NCI-H82 treated with DMSO at 0.1 percent for 48 hours (cell line): ENCODE data around the gene TTC16.

ENCODE experiments used
- DNase-seq: peaks from one replicate; lab custom pipeline; 2025; ENCODE audit not compliant: unreplicated experiment; lab: John Stamatoyannopoulos, UW

TTC16 gene

DNA sequence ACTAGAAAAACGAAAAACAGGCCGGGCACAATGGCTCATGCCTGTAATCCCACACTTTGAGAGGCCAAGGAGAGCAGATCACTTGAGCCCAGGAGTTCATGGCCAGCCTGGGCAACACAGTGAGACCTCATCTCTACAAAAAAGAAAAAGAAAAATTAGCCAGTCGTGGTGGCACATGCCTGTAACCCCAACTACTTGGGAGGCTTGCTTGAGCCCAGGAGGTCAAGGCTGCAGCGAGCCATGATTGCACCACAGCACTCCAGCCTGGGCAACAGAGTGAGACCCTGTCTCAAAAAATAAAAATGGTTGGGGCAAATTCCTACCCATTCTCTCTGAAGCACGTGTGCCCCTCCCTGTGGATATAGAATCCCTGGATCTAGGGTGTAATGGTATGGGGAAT, 17.5 kb upstream of the TTC16 start:
- no peak for DNase-seq

DNA sequence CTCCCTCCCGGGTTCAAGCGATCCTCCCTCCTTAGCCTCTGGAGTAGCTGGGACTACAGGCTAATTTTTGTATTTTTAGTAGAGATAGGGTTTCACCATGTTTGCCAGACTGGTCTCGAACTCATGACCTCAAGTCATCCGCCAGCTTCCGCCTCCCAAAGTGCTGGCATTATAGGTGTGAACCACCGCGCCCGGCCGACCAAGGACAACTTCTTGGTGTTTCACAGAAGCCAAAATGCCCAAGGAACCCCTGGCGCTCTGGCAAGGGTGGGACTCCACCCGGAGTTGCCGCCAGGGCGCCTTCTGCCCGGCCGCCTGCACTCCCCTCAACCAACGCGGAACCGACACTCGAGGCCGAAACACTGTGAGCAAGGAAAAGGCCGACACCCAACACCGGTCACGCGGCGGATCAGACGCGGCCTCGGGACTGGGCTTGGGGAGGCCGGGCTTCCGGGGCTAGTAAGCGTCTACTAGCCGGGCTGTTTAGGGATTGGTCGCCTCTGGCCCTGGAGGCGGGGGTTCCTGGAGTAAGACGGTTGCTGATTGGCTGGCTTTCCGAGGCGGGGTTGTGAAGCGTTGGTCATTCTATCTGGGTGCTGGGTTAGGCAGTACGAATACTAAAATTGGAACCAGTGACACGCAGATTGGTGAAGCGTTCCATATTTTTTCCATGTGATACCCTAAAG, 16.8 kb upstream of the TTC16 start:
- no peak for DNase-seq

GRCh38 chr9:127700140-127700539, 15.7 kb upstream of the TTC16 start:
- no peak for DNase-seq

DNA sequence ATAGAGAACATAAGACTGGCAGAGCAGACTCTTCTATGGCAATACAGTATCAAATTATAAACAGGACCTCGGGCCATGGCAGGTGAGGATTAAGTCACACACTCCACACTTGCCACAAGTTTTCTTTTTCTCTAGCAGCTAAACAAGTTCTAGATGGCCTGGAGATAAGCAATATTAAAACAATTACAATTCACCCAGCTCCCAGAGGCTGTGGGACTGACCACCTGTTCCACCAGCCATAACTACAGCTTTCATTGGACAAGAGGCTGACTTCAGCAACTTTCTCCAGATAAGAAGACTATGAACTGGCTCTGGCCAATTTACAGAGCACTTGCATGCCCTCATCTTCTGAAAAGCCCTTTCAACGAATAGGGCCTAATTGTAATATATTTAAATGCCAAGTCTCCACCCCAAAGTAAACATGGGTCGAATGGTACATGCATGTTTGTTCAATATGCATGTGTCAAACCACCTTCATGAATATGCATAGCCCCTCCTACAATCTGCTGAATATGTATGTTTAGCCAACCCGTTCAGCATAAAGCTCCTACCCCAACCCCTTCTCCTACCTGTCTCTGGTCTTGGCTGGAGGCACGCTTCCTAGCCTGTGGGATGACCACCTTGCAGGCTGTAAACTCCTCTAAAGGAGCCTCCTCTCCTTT, 15.2 kb upstream of the TTC16 start:
- no peak for DNase-seq

DNA sequence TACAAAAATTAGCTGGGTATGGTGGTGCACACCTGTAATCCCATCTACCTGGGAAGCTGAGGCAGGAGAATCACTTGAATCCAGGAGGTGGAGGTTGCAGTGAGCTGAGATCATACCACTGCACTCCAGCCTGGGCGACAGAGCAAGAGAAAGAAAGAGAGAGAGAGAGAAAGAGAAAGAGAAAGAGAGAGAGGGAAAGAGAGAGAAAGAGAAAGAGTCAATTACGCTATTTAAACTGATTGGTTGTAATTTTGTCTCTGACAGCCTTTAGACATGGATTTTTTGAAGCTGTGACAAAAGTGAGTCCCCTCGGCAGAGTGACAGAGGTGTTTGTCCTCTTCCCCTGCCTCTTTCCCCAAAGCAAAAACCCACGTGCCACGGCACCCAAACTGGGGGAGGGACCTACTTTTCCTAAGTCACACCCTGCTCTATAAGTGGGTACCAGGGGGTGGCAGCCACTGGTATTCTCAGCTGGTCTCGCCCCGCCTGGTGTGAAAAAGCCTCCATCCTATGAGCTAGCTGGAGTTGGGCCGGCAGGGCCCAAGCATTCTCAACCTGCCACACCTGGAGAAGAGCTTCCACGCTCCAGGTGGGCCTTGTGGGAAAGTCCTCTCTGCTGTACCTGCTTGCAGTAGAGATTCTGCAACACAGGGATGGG, 12.5 kb upstream of the TTC16 start:
- DNase-seq, result no peak

GRCh38 chr9:127705577-127706379, 10.1 kb upstream of the TTC16 start:
- DNase-seq, result no peak

GRCh38 chr9:127706836-127707241, 9.0 kb upstream of the TTC16 start, which contains the start of gene CFAP157:
CFAP157 (plus strand) TSS chr9:127706988; CDS start chr9:127707032, 44 bp downstream.
- DNase-seq, result no peak

DNA sequence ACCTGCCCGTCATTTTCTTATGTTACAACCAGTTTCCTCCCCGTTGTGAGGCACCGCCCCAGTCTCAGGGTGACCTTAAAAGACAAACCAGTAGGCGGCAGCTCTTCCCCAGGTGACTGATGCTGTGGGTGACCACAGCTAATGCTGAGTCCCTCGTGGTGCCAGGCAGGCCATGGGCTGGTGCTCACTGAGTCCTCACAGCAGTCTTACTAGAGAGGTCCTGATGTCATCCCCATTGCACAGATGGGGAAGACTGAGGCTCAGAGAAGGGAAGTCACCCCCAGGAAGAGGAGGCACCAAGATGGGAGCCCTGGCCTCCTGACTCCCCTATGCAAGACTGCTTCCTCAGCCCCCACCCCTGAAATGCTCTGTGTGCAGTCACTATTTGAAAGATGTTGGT, 8.1 kb upstream of the TTC16 start:
- DNase-seq, result no peak

GRCh38 chr9:127708952-127709587, 6.8 kb upstream of the TTC16 start:
- DNase-seq, result no peak

DNA sequence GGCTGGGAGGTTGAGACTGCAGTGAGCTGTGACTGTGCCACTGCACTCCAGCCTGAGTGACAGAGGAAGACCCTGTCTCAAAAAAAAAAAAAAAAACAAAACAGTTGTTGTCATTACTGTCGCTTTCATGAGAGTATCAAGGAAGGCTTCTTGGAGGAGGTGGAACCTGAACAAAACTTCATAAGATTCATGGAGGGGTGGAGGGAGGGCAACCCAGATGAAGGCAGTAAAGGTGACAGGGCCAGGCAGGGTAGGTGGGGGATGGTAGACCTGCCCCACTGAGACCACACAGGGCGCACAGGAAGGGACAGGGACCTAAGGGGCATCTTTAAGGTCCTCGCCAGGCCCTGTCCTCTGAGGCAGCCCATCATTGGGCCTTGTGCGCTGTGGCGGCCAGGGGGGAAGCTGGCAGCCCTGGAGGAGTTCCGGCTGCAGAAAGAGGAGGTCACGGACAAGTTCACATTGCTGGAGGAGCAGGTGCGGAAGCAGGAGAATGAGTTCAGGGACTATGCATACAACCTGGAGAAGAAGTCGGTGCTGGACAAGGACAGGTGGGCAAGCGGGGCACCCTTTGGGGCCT, 5.6 kb upstream of the TTC16 start:
- DNase-seq, result no peak

DNA sequence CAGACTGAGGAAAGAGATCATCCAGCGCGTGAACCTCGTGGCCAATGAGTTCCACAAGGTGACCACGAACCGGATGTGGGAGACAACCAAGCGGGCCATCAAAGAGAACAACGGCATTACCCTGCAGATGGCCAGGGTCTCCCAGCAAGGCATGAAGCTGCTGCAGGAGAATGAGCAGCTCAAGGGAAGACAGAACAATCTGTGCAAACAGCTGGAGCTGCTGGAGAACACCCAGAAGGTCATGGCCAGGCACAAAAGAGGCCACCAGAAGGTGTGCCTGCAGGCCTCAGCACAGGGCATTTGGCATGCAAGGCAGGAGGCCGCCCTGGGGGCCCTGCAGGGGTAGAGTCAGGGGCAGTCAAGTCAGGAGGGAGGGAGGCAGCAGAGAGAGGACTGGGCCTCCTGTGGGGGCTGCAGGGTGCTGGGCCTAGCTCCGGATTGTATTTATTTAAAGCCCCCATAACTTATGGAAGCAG, 4.6 kb upstream of the TTC16 start:
- DNase-seq, result no peak

- DNase-seq, result no peak
Measured at GRCh38 chr9:127711831-127712274, 4.0 kb upstream of the TTC16 start.

DNA sequence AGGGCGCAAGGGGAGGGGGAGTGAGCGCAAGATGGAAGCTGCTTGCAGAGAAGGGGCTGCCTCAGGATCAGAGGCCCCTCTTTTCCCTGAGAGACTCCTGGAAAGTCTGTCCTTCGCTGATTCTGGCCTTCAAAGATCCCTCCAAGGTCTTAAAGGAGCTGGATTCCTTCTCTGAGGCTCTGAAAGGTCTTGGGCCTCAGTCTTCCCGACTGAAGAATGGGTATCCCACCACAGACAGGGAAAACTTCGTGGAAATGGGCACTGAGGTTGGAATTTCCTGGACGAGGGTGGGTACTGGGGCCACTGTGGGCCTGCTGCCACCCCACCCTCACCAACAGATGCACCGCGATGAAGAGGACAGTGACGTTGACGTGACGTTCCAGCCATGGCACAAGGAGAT, 3.5 kb upstream of the TTC16 start:
- no peak for DNase-seq

DNA sequence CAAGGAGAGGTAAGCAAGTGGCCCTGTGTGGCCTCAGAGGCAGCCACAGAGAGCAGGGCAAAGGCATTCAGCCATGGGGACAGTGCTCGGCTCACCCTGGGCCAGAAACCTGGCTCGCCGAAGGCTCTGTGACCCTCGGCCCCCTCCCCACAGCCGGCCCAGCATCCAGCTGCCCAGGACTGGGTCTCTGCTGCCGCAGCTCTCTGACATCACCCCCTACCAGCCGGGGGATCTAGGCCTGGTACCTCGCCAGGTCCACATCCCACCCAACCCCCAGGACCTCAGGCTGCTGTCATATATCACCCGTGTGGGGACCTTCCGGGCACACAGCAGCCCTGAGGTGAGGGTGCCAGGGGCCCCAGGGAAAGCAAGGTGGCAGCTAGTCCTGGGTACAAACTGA, 3.0 kb upstream of the TTC16 start:
- DNase-seq, result no peak

DNA sequence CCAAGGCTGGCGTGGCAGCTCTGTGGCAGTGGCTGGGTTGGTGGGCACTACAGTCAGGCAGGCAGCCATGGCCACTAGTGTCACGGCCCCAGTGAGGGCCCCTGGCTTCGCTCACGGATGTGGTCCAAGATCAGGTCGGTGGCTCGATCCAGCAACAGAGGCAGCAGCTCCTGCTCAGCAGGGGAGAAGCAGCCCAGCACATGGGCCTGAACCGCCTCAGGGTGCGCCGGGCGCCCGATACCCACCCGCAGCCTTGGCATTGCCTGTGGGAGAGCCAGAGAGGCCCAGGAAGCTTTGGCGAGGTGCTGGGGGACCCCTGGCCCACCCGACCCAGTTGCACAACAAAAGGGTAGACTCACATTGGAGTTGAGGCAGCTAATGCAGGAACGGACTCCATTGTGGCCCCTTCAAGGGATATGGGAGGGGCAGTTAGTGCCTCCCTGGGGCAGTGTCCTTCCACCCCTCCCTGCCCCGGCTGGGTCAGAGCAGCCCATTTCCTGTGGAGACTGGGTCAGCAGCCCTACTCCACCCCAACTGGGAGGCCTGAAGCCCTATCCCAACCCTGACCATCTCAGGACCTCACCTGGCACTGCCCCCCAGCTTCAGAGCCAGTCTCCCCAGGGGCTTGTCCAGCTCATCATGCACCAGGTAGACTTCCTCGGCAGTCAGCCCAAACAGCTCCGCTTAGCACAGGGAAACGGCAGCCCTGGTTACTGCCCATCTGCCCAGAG, 1.7 kb upstream of the TTC16 start:
- no peak for DNase-seq

DNA sequence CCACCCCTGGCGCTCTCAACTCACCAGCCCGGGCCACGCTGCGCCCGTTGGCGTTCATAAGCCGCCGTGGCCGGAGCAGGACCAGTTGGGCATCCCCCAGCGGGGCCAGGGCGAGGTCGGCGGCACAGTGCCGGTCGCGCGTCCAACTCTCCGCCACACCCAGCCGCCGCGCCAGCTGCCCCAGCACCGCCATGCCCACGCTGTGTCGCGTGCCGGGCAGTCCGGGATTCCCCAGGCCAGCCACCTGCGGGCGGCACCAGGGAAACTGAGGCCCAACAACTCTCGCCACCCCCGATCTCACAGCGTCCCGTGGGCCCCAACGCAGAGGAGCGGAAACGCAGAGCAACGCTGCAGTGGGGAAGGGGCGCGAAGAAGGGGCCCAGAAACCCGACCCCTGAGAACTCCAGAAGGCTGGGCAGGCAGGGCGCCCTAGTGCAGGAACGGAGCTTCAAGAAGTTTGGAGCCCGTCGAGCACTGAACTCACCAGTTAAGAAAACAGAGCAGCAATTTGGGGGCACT, 869 bp upstream of the TTC16 start:
- no peak for DNase-seq

GRCh38 chr9:127716412-127716811, 533 bp downstream of the TTC16 start:
- no peak for DNase-seq

- no peak for DNase-seq
Measured at GRCh38 chr9:127717766-127718165, 1.9 kb downstream of the TTC16 start.

- DNase-seq, result no peak
Measured at GRCh38 chr9:127720031-127720864, 4.4 kb downstream of the TTC16 start.
